ENCODE results near the gene COL5A1.

Gene COL5A1

DNA sequence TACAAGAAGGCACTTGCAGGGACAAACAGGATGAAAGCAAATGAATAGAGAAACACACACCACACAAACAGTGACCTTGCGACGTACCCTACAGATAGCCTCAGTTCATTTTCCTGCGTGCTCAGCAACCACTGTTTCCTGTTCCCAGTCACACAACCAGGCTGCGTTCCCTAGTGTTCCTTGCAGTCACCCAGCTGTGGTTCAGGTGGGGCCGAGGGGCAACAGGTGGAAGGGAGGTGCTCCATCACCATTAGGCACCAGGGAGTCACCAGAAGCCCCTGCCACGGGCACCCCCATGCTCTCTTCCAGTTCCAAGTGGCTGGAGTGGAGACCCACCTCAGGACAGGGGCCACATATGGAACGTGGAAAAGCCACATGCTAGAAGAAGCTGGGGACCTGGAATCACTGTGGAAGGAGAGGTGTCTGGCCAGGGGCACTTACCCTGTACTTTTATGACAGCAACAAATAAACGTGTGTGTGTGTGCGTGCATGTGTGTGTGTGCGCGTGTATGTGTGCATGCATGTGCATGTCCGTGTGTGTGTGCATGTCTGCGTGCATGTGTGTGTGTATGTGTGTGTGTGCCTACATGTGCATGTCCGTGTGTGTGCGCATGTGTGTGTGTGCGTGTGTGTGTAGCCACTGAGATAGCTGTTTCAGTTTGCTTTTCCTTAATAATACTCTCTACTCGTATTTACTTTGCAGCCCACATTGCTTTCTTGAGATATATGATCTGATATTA is 220.2 kb downstream of the COL5A1 start:
- no peak overlapping the region for H3K27ac ChIP-seq (ENCODE audit: low read depth in 2 of 2, low read length in 2 of 2)
- H3K36me3 ChIP-seq (ENCODE audit: control insufficient read depth in 2 of 2, insufficient read depth in 2 of 2, low read length in 2 of 2), result no peaks in the 10 kb centered on the region
- no peak overlapping the region for H3K4me3 ChIP-seq (ENCODE audit: low read length in 2 of 2)
- H3K9ac ChIP-seq (ENCODE audit: low read depth in 1 of 2, low read length in 2 of 2), result no peak overlapping the region
- H3K9me3 ChIP-seq (ENCODE audit: control insufficient read depth in 2 of 2, low read length in 2 of 2), result no peaks in the 10 kb centered on the region
- no peaks in the 10 kb centered on the region for H3K27me3 ChIP-seq (ENCODE audit: control insufficient read depth in 2 of 2, insufficient read depth in 2 of 2, low read length in 2 of 2)
- H3K4me1 ChIP-seq (ENCODE audit: control insufficient read depth in 2 of 2, insufficient read depth in 2 of 2, low read length in 2 of 2), result no peaks in the 10 kb centered on the region

DNA sequence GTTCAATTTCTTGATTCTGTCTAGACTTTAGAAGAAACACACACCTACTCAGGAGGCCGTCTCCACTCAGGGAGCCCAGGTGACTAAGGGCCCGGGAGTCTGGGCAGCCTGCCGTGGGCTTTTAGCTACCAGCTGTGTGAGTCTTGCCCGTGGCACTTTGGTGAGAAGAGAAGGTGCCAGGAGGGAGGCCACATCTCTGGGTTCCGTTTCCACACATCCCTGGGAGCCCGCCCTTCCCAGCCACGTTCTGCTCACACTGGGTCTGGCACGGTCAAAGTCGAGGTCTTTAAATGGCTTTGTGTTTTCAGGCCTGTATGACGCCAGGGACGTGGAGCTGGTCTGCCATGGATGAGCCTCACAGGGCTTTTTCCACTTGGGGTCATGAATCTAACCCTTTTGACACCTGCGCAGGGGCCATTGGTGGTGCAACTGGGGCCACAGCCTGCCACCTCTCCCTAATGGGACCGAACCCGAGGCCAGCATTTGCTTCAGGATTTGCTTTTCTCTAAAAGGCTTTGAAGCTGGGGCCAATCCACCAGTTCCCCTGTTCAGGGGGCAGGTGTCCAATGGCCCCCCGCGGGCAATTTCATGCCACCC is 221.8 kb downstream of the COL5A1 start:
- Histone ChIP-seq H3K9me3 (ENCODE audit: control insufficient read depth in 2 of 2, low read length in 2 of 2) (no peaks in the 10 kb centered on the region), H3K27ac (ENCODE audit: low read depth in 2 of 2, low read length in 2 of 2) (no peak overlapping the region), H3K4me1 (ENCODE audit: control insufficient read depth in 2 of 2, insufficient read depth in 2 of 2, low read length in 2 of 2) (no peaks in the 10 kb centered on the region), H3K4me3 (ENCODE audit: low read length in 2 of 2) (no peak overlapping the region), H3K27me3 (ENCODE audit: control insufficient read depth in 2 of 2, insufficient read depth in 2 of 2, low read length in 2 of 2) (no peaks in the 10 kb centered on the region), H3K9ac (ENCODE audit: low read depth in 1 of 2, low read length in 2 of 2) (no peak overlapping the region), H3K36me3 (ENCODE audit: control insufficient read depth in 2 of 2, insufficient read depth in 2 of 2, low read length in 2 of 2) (no peaks in the 10 kb centered on the region)

GRCh38 chr9:134863941-134864820 is 222.6 kb downstream of the COL5A1 start:
- no peak overlapping the region for H3K4me3 ChIP-seq (ENCODE audit: low read length in 2 of 2)
- H3K4me1 ChIP-seq (ENCODE audit: control insufficient read depth in 2 of 2, insufficient read depth in 2 of 2, low read length in 2 of 2), result no peaks in the 10 kb centered on the region
- no peaks in the 10 kb centered on the region for H3K9me3 ChIP-seq (ENCODE audit: control insufficient read depth in 2 of 2, low read length in 2 of 2)
- H3K9ac ChIP-seq (ENCODE audit: low read depth in 1 of 2, low read length in 2 of 2), result no peak overlapping the region
- H3K27me3 ChIP-seq (ENCODE audit: control insufficient read depth in 2 of 2, insufficient read depth in 2 of 2, low read length in 2 of 2), result no peaks in the 10 kb centered on the region
- no peak overlapping the region for H3K27ac ChIP-seq (ENCODE audit: low read depth in 2 of 2, low read length in 2 of 2)
- H3K36me3 ChIP-seq (ENCODE audit: control insufficient read depth in 2 of 2, insufficient read depth in 2 of 2, low read length in 2 of 2), result no peaks in the 10 kb centered on the region

GRCh38 chr9:134864821-134865190 is 223.2 kb downstream of the COL5A1 start:
- no peak overlapping the region for H3K9ac ChIP-seq (ENCODE audit: low read depth in 1 of 2, low read length in 2 of 2)
- no peak overlapping the region for H3K27ac ChIP-seq (ENCODE audit: low read depth in 2 of 2, low read length in 2 of 2)
- no peaks in the 10 kb centered on the region for H3K4me1 ChIP-seq (ENCODE audit: control insufficient read depth in 2 of 2, insufficient read depth in 2 of 2, low read length in 2 of 2)
- H3K36me3 ChIP-seq (ENCODE audit: control insufficient read depth in 2 of 2, insufficient read depth in 2 of 2, low read length in 2 of 2), result no peaks in the 10 kb centered on the region
- H3K9me3 ChIP-seq (ENCODE audit: control insufficient read depth in 2 of 2, low read length in 2 of 2), result no peaks in the 10 kb centered on the region
- H3K27me3 ChIP-seq (ENCODE audit: control insufficient read depth in 2 of 2, insufficient read depth in 2 of 2, low read length in 2 of 2), result no peaks in the 10 kb centered on the region
- no peak overlapping the region for H3K4me3 ChIP-seq (ENCODE audit: low read length in 2 of 2)

GRCh38 chr9:134867917-134868750 is 226.5 kb downstream of the COL5A1 start:
- Histone ChIP-seq H3K4me3 (ENCODE audit: low read length in 2 of 2) (no peak overlapping the region), H3K9me3 (ENCODE audit: control insufficient read depth in 2 of 2, low read length in 2 of 2) (no peaks in the 10 kb centered on the region), H3K9ac (ENCODE audit: low read depth in 1 of 2, low read length in 2 of 2) (no peak overlapping the region), H3K27me3 (ENCODE audit: control insufficient read depth in 2 of 2, insufficient read depth in 2 of 2, low read length in 2 of 2) (no peaks in the 10 kb centered on the region), H3K27ac (ENCODE audit: low read depth in 2 of 2, low read length in 2 of 2) (no peak overlapping the region), H3K36me3 (ENCODE audit: control insufficient read depth in 2 of 2, insufficient read depth in 2 of 2, low read length in 2 of 2) (no peaks in the 10 kb centered on the region), H3K4me1 (ENCODE audit: control insufficient read depth in 2 of 2, insufficient read depth in 2 of 2, low read length in 2 of 2) (no peaks in the 10 kb centered on the region)

DNA sequence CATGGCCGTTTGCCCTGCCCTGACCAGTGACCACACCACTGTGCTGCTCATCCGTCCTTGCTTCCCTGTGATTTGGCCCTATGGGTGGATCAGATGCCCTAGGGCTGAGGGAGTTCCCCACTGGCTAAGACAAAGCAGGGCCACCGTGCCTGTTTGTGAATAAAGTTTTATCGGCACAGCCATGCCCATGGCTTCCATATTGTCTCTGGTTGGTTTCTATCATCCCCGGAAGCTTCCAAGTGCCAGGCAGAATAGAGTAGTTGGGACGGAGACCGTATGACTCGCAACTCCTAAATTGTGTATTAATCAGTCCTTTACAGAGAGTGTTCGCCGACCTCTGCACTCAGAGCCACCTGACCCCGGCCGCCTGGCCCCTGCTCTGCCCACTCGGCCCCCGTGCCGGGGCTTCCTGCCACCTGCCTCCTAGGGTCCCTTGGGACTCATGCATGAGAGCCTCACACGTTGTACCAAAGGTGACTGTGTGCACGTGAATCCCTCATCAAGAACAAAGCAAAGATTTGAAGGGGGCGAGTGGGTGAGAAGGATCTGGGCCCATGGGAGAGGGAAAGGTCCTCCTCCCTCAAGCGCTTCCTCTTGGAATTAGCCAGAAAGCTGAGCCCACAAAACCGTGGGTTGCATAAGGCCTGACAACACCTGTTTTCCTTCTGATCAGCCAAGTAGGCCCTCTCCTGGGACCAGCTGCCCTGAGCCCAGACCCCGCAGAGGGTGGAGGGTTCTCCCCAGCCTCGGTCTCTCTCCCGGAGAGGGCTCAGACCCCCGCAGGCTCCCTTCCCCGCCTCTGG is 227.3 kb downstream of the COL5A1 start:
- no peak overlapping the region for H3K27ac ChIP-seq (ENCODE audit: low read depth in 2 of 2, low read length in 2 of 2)
- H3K4me1 ChIP-seq (ENCODE audit: control insufficient read depth in 2 of 2, insufficient read depth in 2 of 2, low read length in 2 of 2), result no peaks in the 10 kb centered on the region

GRCh38 chr9:134869554-134870300 is 228.1 kb downstream of the COL5A1 start:
- H3K9me3 ChIP-seq (ENCODE audit: control insufficient read depth in 2 of 2, low read length in 2 of 2), result no peaks in the 10 kb centered on the region
- H3K27ac ChIP-seq (ENCODE audit: low read depth in 2 of 2, low read length in 2 of 2), result no peak overlapping the region
- no peaks in the 10 kb centered on the region for H3K4me1 ChIP-seq (ENCODE audit: control insufficient read depth in 2 of 2, insufficient read depth in 2 of 2, low read length in 2 of 2)
- no peaks in the 10 kb centered on the region for H3K36me3 ChIP-seq (ENCODE audit: control insufficient read depth in 2 of 2, insufficient read depth in 2 of 2, low read length in 2 of 2)
- no peak overlapping the region for H3K9ac ChIP-seq (ENCODE audit: low read depth in 1 of 2, low read length in 2 of 2)
- no peaks in the 10 kb centered on the region for H3K27me3 ChIP-seq (ENCODE audit: control insufficient read depth in 2 of 2, insufficient read depth in 2 of 2, low read length in 2 of 2)
- no peak overlapping the region for H3K4me3 ChIP-seq (ENCODE audit: low read length in 2 of 2)

More for the DNA sequence above, 227.3 kb downstream of the COL5A1 start:
- Histone ChIP-seq H3K4me3 (ENCODE audit: low read length in 2 of 2) (no peak overlapping the region), H3K36me3 (ENCODE audit: control insufficient read depth in 2 of 2, insufficient read depth in 2 of 2, low read length in 2 of 2) (no peaks in the 10 kb centered on the region), H3K27me3 (ENCODE audit: control insufficient read depth in 2 of 2, insufficient read depth in 2 of 2, low read length in 2 of 2) (no peaks in the 10 kb centered on the region), H3K9me3 (ENCODE audit: control insufficient read depth in 2 of 2, low read length in 2 of 2) (no peaks in the 10 kb centered on the region), H3K9ac (ENCODE audit: low read depth in 1 of 2, low read length in 2 of 2) (no peak overlapping the region)

DNA sequence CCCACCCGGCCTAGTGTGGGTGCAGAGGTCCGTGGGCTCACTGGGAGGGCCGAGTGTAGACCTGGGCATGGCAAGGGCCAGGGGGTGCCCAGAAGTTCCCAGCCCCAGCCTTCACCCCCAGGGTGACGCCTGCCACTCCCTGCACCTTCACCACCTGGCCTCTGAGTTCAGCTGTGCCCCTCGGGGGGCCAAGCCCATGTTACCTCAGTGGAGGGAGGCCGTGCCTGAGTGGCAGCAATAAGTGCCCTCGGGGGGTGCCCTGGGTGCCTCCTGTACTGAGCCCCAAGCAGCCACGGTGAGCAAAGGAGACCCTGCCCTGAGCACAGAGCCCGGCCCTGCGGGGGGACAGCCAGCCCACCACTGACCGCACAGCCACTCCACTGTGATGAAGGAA is 228.7 kb downstream of the COL5A1 start:
- no peak overlapping the region for H3K4me3 ChIP-seq (ENCODE audit: low read length in 2 of 2)
- H3K4me1 ChIP-seq (ENCODE audit: control insufficient read depth in 2 of 2, insufficient read depth in 2 of 2, low read length in 2 of 2), result no peaks in the 10 kb centered on the region
- H3K27me3 ChIP-seq (ENCODE audit: control insufficient read depth in 2 of 2, insufficient read depth in 2 of 2, low read length in 2 of 2), result no peaks in the 10 kb centered on the region
- H3K36me3 ChIP-seq (ENCODE audit: control insufficient read depth in 2 of 2, insufficient read depth in 2 of 2, low read length in 2 of 2), result no peaks in the 10 kb centered on the region
- no peak overlapping the region for H3K9ac ChIP-seq (ENCODE audit: low read depth in 1 of 2, low read length in 2 of 2)
- H3K27ac ChIP-seq (ENCODE audit: low read depth in 2 of 2, low read length in 2 of 2), result no peak overlapping the region
- no peaks in the 10 kb centered on the region for H3K9me3 ChIP-seq (ENCODE audit: control insufficient read depth in 2 of 2, low read length in 2 of 2)

All from mucosa of rectum (tissue), 2 donors.